Activated naive CD4-positive, alpha-beta T cell treated with anti-CD3 and anti-CD28 coated beads, Interleukin-2, amount 50 U/mL, for 24 hours (primary cell): ENCODE results near the gene CKAP5.
"Not testable (repeated sequence)": the region's sequence is repeated elsewhere in the genome, so short reads cannot be mapped to it uniquely, and the experiment has no call there.

Source experiments
- H3K27ac Mint-ChIP-seq: one replicate; pipeline ENCODE4 v1.8.0; 2021; ENCODE audit warnings: mild to moderate bottlenecking, mixed read lengths
- H3K27me3 Mint-ChIP-seq: one replicate; pipeline ENCODE4 v1.8.0; 2021; ENCODE audit warnings: mixed read lengths
- H3K36me3 Mint-ChIP-seq: one replicate; pipeline ENCODE4 v1.8.0; 2021; ENCODE audit warnings: mixed read lengths
- H3K4me1 Mint-ChIP-seq: one replicate; pipeline ENCODE4 v1.8.0; 2021; ENCODE audit warnings: mixed read lengths
- H3K4me3 Mint-ChIP-seq: one replicate; pipeline ENCODE4 v1.8.0; 2021; ENCODE audit warnings: mild to moderate bottlenecking, mixed read lengths
- H3K9me3 Mint-ChIP-seq: one replicate; pipeline ENCODE4 v1.8.0; 2021; ENCODE audit warnings: mixed read lengths

CKAP5 gene

GRCh38 chr11:46834821-46835220, 11.3 kb downstream of the CKAP5 start:
- Mint-ChIP-seq H3K4me3 (no peak overlapping the region), H3K27ac (no peak overlapping the region), H3K36me3 (peaks cover 5% of the 10 kb centered on the region), H3K9me3 (no peaks in the 10 kb centered on the region), H3K27me3 (no peaks in the 10 kb centered on the region), H3K4me1 (peaks cover 47% of the 10 kb centered on the region)

GRCh38 chr11:46832511-46833214, 13.4 kb downstream of the CKAP5 start:
- H3K27me3 Mint-ChIP-seq, result no peaks in the 10 kb centered on the region
- no peaks in the 10 kb centered on the region for H3K9me3 Mint-ChIP-seq
- H3K27ac Mint-ChIP-seq, result no peak overlapping the region
- H3K4me3 Mint-ChIP-seq, result no peak overlapping the region
- peaks cover 40% of the 10 kb centered on the region for H3K4me1 Mint-ChIP-seq
- H3K36me3 Mint-ChIP-seq, result peaks cover 5% of the 10 kb centered on the region

- H3K4me1 Mint-ChIP-seq, result peaks cover 42% of the 10 kb centered on the region
- no peaks in the 10 kb centered on the region for H3K9me3 Mint-ChIP-seq
- peak overlapping the region; percentile 84 for H3K4me3 Mint-ChIP-seq
- H3K27ac Mint-ChIP-seq, result no peak overlapping the region
- peaks cover 1% of the 10 kb centered on the region for H3K36me3 Mint-ChIP-seq
- H3K27me3 Mint-ChIP-seq, result no peaks in the 10 kb centered on the region
These were observed 18.1 kb downstream of the CKAP5 start for GRCh38 chr11:46827995-46828394.

GRCh38 chr11:46826310-46827044, 19.6 kb downstream of the CKAP5 start:
- Mint-ChIP-seq H3K27me3 (no peaks in the 10 kb centered on the region), H3K4me1 (peaks cover 39% of the 10 kb centered on the region), H3K36me3 (no peaks in the 10 kb centered on the region), H3K4me3 (peak overlapping the region; percentile 84), H3K9me3 (no peaks in the 10 kb centered on the region), H3K27ac (no peak overlapping the region)

- Mint-ChIP-seq H3K27ac (no peak overlapping the region), H3K36me3 (peaks cover 15% of the 10 kb centered on the region), H3K9me3 (no peaks in the 10 kb centered on the region), H3K4me1 (no peaks in the 10 kb centered on the region), H3K4me3 (no peak overlapping the region), H3K27me3 (no peaks in the 10 kb centered on the region)
These were observed 37.2 kb downstream of the CKAP5 start for GRCh38 chr11:46808799-46809431.

GRCh38 chr11:46801694-46802470, 44.2 kb downstream of the CKAP5 start:
- Mint-ChIP-seq H3K4me3 (no peak overlapping the region), H3K4me1 (no peaks in the 10 kb centered on the region), H3K27ac (no peak overlapping the region), H3K27me3 (no peaks in the 10 kb centered on the region), H3K36me3 (peaks cover 11% of the 10 kb centered on the region), H3K9me3 (no peaks in the 10 kb centered on the region)

GRCh38 chr11:46800177-46800576, 45.9 kb downstream of the CKAP5 start:
- Mint-ChIP-seq H3K9me3 (no peaks in the 10 kb centered on the region), H3K27me3 (no peaks in the 10 kb centered on the region), H3K36me3 (peaks cover 6% of the 10 kb centered on the region), H3K4me1 (no peaks in the 10 kb centered on the region), H3K27ac (no peak overlapping the region), H3K4me3 (no peak overlapping the region)

- not testable (repeated sequence) for H3K27ac Mint-ChIP-seq, H3K4me1 Mint-ChIP-seq, H3K27me3 Mint-ChIP-seq, H3K36me3 Mint-ChIP-seq, H3K9me3 Mint-ChIP-seq, H3K4me3 Mint-ChIP-seq
These were observed 46.4 kb downstream of the CKAP5 start for GRCh38 chr11:46799725-46800124.

- Mint-ChIP-seq H3K4me3 (no peak overlapping the region), H3K9me3 (no peaks in the 10 kb centered on the region), H3K4me1 (no peaks in the 10 kb centered on the region), H3K27me3 (no peaks in the 10 kb centered on the region), H3K27ac (no peak overlapping the region), H3K36me3 (peaks cover 21% of the 10 kb centered on the region)
These were observed 67.7 kb downstream of the CKAP5 start for GRCh38 chr11:46778416-46778815.

- Mint-ChIP-seq H3K27me3 (no peaks in the 10 kb centered on the region), H3K4me1 (no peaks in the 10 kb centered on the region), H3K27ac (no peak overlapping the region), H3K36me3 (peaks cover 21% of the 10 kb centered on the region), H3K4me3 (no peak overlapping the region), H3K9me3 (no peaks in the 10 kb centered on the region)
These were observed 69.2 kb downstream of the CKAP5 start for GRCh38 chr11:46776878-46777277.

- Mint-ChIP-seq H3K9me3 (no peaks in the 10 kb centered on the region), H3K27ac (no peak overlapping the region), H3K36me3 (peaks cover 8% of the 10 kb centered on the region), H3K27me3 (no peaks in the 10 kb centered on the region), H3K4me1 (no peaks in the 10 kb centered on the region), H3K4me3 (no peak overlapping the region)
These were observed 76.4 kb downstream of the CKAP5 start for GRCh38 chr11:46769636-46770221.

GRCh38 chr11:46766656-46767055, 79.4 kb downstream of the CKAP5 start:
- H3K36me3 Mint-ChIP-seq, result peaks cover 4% of the 10 kb centered on the region
- H3K4me3 Mint-ChIP-seq, result no peak overlapping the region
- H3K9me3 Mint-ChIP-seq, result no peaks in the 10 kb centered on the region

GRCh38 chr11:46762248-46762647, 83.8 kb downstream of the CKAP5 start:
- no peaks in the 10 kb centered on the region for H3K9me3 Mint-ChIP-seq
- no peak overlapping the region for H3K4me3 Mint-ChIP-seq
- H3K27ac Mint-ChIP-seq, result no peak overlapping the region
- H3K4me1 Mint-ChIP-seq, result no peaks in the 10 kb centered on the region
- H3K27me3 Mint-ChIP-seq, result no peaks in the 10 kb centered on the region
- H3K36me3 Mint-ChIP-seq, result peaks cover 13% of the 10 kb centered on the region

More at GRCh38 chr11:46766656-46767055, 79.4 kb downstream of the CKAP5 start:
- Mint-ChIP-seq H3K27ac (no peak overlapping the region), H3K27me3 (no peaks in the 10 kb centered on the region), H3K4me1 (no peaks in the 10 kb centered on the region)

- peaks cover 13% of the 10 kb centered on the region for H3K36me3 Mint-ChIP-seq
- H3K4me1 Mint-ChIP-seq, result no peaks in the 10 kb centered on the region
- no peak overlapping the region for H3K27ac Mint-ChIP-seq
- no peaks in the 10 kb centered on the region for H3K27me3 Mint-ChIP-seq
- H3K9me3 Mint-ChIP-seq, result no peaks in the 10 kb centered on the region
- no peak overlapping the region for H3K4me3 Mint-ChIP-seq
These were observed 84.3 kb downstream of the CKAP5 start for GRCh38 chr11:46761807-46762206.

- H3K4me1 Mint-ChIP-seq, result no peaks in the 10 kb centered on the region
- H3K9me3 Mint-ChIP-seq, result no peaks in the 10 kb centered on the region
- no peaks in the 10 kb centered on the region for H3K27me3 Mint-ChIP-seq
- no peak overlapping the region for H3K4me3 Mint-ChIP-seq
- peaks cover 12% of the 10 kb centered on the region for H3K36me3 Mint-ChIP-seq
- H3K27ac Mint-ChIP-seq, result no peak overlapping the region
These were observed 85.5 kb downstream of the CKAP5 start for GRCh38 chr11:46760429-46761128.
